Gastroesophageal sphincter (tissue), 3 donors: ENCODE results near the gene UGT1A5.

ENCODE experiments used
- CTCF ChIP-seq, 4 experiments: fragments of 200-600 bp in 2 of 4; fragments of 450-650 bp in 2 of 4; sonication (generic) in 1 of 4; IDR thresholded peaks; one replicate each; pipeline ENCODE4 v1.5.1; 2017 to 2019; ENCODE audit warnings: antibody characterized with exemption in 4 of 4, mild to moderate bottlenecking in 2 of 4, moderate library complexity in 2 of 4
- EP300 ChIP-seq: sonication (generic); formaldehyde crosslinking; IDR thresholded peaks from one replicate; pipeline ENCODE4 v1.6.1; 2017; ENCODE audit warnings: antibody characterized with exemption, mild to moderate bottlenecking
- POLR2A ChIP-seq, 2 donors: fragments of 450-650 bp; IDR thresholded peaks; one replicate each; pipeline ENCODE4 v1.6.1; 2017; ENCODE audit warnings: antibody characterized with exemption in 2 of 2, mild to moderate bottlenecking in 2 of 2, moderate library complexity in 1 of 2

- TF ChIP-seq CTCF (IDR thresholded peaks at IDR 0.05) (no peak), EP300 (no peak), POLR2A (IDR thresholded peaks at IDR 0.05) (no peak)
Observed at GRCh38 chr2:233799716-233800115, 87.0 kb downstream of the UGT1A5 start.
